ENCODE results near the gene OST4. TPM values are rescaled to one million over a fixed set of nuclear protein-coding genes. Genes with fewer than 3 reads are reported as not detected.

The OST4 gene
- total RNA-seq, 2 donors from 2014 or later = 379 to 465 TPM

GRCh38 chr2:27088634-27089033 lies 17.2 kb upstream of the OST4 start:
- no peak for TF ChIP-seq CTCF (IDR thresholded peaks at IDR 0.05)
- Histone ChIP-seq H3K27me3 (no peaks in the 10 kb centered on the region), H3K36me3 (no peaks in the 10 kb centered on the region), H3K4me1 (peaks cover 0 to 20% of the 10 kb centered on the region in 2 donors), H3K4me3 (no peak overlapping the region), H3K27ac (no peak overlapping the region), H3K9me3 (no peaks in the 10 kb centered on the region)
- no peak for DNase-seq (ENCODE audit: low spot score)

- no peak for DNase-seq (ENCODE audit: low spot score)
- no peak overlapping the region for H3K27ac ChIP-seq
- TF ChIP-seq CTCF (IDR thresholded peaks at IDR 0.05) = no peak
These were observed 16.5 kb upstream of the OST4 start for GRCh38 chr2:27087823-27088410.

GRCh38 chr2:27086724-27087593 lies 15.5 kb upstream of the OST4 start, which contains the start of gene KHK:
KHK (plus strand) TSS chr2:27086772; CDS start chr2:27087260, 488 bp downstream.
- Histone ChIP-seq H3K4me3 (peak within 1 kb of the TSS; percentile 54 to 74), H3K9me3 (no peaks in the 10 kb centered on the region), H3K27me3 (no peaks in the 10 kb centered on the region), H3K36me3 (no peaks in the 10 kb centered on the region), H3K27ac (peak within 1 kb of the TSS; percentile 93 to 98), H3K4me1 (peaks cover 0 to 30% of the 10 kb centered on the region in 2 donors)
- peak; percentile 74 for DNase-seq (ENCODE audit: low spot score)
- TF ChIP-seq CTCF (IDR thresholded peaks at IDR 0.05) = no peak

More at GRCh38 chr2:27087823-27088410, 16.5 kb upstream of the OST4 start:
- no peaks in the 10 kb centered on the region for H3K9me3 ChIP-seq
- H3K4me3 ChIP-seq = no peak overlapping the region
- H3K4me1 ChIP-seq = peaks cover 0 to 20% of the 10 kb centered on the region in 2 donors
- H3K36me3 ChIP-seq = no peaks in the 10 kb centered on the region
- no peaks in the 10 kb centered on the region for H3K27me3 ChIP-seq

GRCh38 chr2:27086090-27086723 lies 14.8 kb upstream of the OST4 start:
- TF ChIP-seq CTCF (IDR thresholded peaks at IDR 0.05) = peak; percentile 96
- peak; percentile 94 for DNase-seq (ENCODE audit: low spot score)
- Histone ChIP-seq H3K27ac (peak overlapping the region; percentile 93 to 98), H3K4me1 (peaks cover 0 to 37% of the 10 kb centered on the region in 2 donors), H3K36me3 (no peaks in the 10 kb centered on the region), H3K4me3 (peak overlapping the region; percentile 54 to 74), H3K27me3 (no peaks in the 10 kb centered on the region), H3K9me3 (no peaks in the 10 kb centered on the region)

- peak; percentile 88 for DNase-seq (ENCODE audit: low spot score)
- Histone ChIP-seq H3K27me3 (no peaks in the 10 kb centered on the region), H3K4me1 (peaks cover 0 to 42% of the 10 kb centered on the region in 2 donors), H3K9me3 (no peaks in the 10 kb centered on the region), H3K36me3 (no peaks in the 10 kb centered on the region), H3K4me3 (peak overlapping the region; percentile 54 to 74), H3K27ac (peak overlapping the region; percentile 93 to 98)
- peak; percentile 55 to 75 for TF ChIP-seq CTCF (IDR thresholded peaks at IDR 0.05)
These were observed 14.2 kb upstream of the OST4 start for GRCh38 chr2:27085673-27086089.

Data from right atrium auricular region (tissue), 2 donors.